Hepatocyte (in vitro differentiated cells): ENCODE measurements around the gene LVRN. TPM values are rescaled to one million over a fixed set of nuclear protein-coding genes. Genes with fewer than 3 reads are reported as not detected.

Source experiments
- DNase-seq: peaks from one replicate; pipeline ENCODE4 v3.0.0-alpha.2; 2016; ENCODE audit warnings: low spot score
- H2AFZ ChIP-seq: fragments of 200-600 bp; sonication (generic); 2 replicates; pipeline ENCODE4 v1.6.0; 2016; ENCODE audit warnings: antibody characterized with exemption, mild to moderate bottlenecking
- H3K27ac ChIP-seq: fragments of 200-600 bp; sonication (generic); 2 replicates; pipeline ENCODE4 v1.5.1; 2016; ENCODE audit warnings: mild to moderate bottlenecking
- H3K27me3 ChIP-seq: fragments of 200-600 bp; sonication (generic); 2 replicates; pipeline ENCODE4 v1.6.1; 2016
- H3K36me3 ChIP-seq: fragments of 200-600 bp; sonication (generic); replicated peaks from 2 replicates; pipeline ENCODE4 v1.5.1; 2016; ENCODE audit warnings: low read depth; ENCODE audit not compliant: insufficient read depth
- H3K4me1 ChIP-seq: fragments of 200-600 bp; sonication (generic); 2 replicates; pipeline ENCODE4 v1.5.1; 2016; ENCODE audit warnings: mild to moderate bottlenecking, moderate library complexity; ENCODE audit not compliant: insufficient read depth
- H3K4me2 ChIP-seq: fragments of 200-600 bp; sonication (generic); 2 replicates; pipeline ENCODE4 v1.6.0; 2016
- H3K4me3 ChIP-seq: fragments of 200-600 bp; sonication (generic); 2 replicates; pipeline ENCODE4 v1.5.1; 2016; ENCODE audit warnings: mild to moderate bottlenecking
- H3K79me2 ChIP-seq: fragments of 200-600 bp; sonication (generic); 2 replicates; pipeline ENCODE4 v1.6.0; 2017; ENCODE audit warnings: mild to moderate bottlenecking
- H3K9me2 ChIP-seq: fragments of 200-600 bp; sonication (generic); replicated peaks from 2 replicates; pipeline ENCODE4 v1.6.0; 2017; ENCODE audit warnings: mild to moderate bottlenecking; ENCODE audit not compliant: insufficient read depth
- H3K9me3 ChIP-seq: fragments of 200-600 bp; sonication (generic); 2 replicates; pipeline ENCODE4 v1.5.1; 2016; ENCODE audit warnings: low read depth, mild to moderate bottlenecking
- H4K20me1 ChIP-seq: fragments of 200-600 bp; sonication (generic); 2 replicates; pipeline ENCODE4 v1.6.0; 2016; ENCODE audit warnings: mild to moderate bottlenecking; ENCODE audit not compliant: insufficient read depth, poor library complexity, severe bottlenecking
- EZH2 ChIP-seq: fragments of 200-600 bp; sonication (generic); IDR thresholded peaks from 2 replicates; pipeline ENCODE4 v1.6.1; 2016; ENCODE audit warnings: antibody characterized with exemption, mild to moderate bottlenecking, borderline replicate concordance
- EZH2phosphoT487 ChIP-seq: fragments of 200-600 bp; sonication (generic); IDR thresholded peaks from one replicate; pipeline ENCODE4 v1.6.1; 2018; ENCODE audit warnings: antibody characterized with exemption, mild to moderate bottlenecking, low read depth, moderate library complexity; ENCODE audit not compliant: unreplicated experiment, severe bottlenecking
- WGBS: methylation state at CpG from one replicate; pipeline ENCODE4 v1.1.6; 2016; ENCODE audit warnings: low lambda C conversion rate; ENCODE audit errors: missing lambda C conversion rate; 5-methylcytosine and 5-hydroxymethylcytosine counted together
- polyA plus RNA-seq: library from polyadenylated mRNA; unstranded; fragments of >200 nt; fragmentation: Nextera tagmentation; extraction: Ambion mirVana; gene quantifications from 2 replicates; pipeline ENCODE4 v1.2.1, GENCODE V29; 2016
- total RNA-seq: library from RNA; depleted of rRNA; stranded (reverse); fragments of >200 nt; gene quantifications from 2 replicates; pipeline ENCODE4 v1.2.3, GENCODE V29; 2014
- TF ChIP-seq, protein P1 (sequence below): fragments of 200-600 bp; sonication (generic); IDR thresholded peaks from 2 replicates; pipeline ENCODE4 v1.5.1; 2016; ENCODE audit warnings: antibody characterized with exemption, mild to moderate bottlenecking; ENCODE audit not compliant: poor library complexity

LVRN gene
- total and polyA plus RNA-seq, 2 experiments from 2014 or later = 0.43 TPM; not detected in 1

DNA sequence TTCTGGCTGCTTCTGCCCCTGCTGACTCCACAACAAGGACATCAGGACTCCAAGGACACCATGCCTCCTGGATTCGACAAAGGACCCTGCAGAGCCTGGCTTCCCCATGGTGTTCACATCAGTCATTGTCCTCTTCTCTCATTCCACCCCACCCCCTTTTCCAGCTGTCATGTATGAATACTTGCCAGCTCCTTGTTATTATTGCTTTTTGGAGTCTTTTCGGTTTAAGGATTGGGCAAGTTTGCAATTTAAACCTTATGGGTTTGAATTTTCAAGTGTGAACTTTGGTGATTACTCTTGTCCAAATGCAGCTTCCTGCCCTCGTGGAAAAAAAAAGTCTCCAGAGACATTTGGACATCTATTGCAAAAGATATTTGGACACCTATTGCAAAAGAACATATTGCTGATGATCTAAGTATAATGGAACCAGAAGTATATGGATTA, 14.2 kb upstream of the LVRN start:
- no peak overlapping the region for H3K4me2 ChIP-seq
- H4K20me1 ChIP-seq = no peaks in the 10 kb centered on the region
- H3K4me1 ChIP-seq = no peaks in the 10 kb centered on the region
- TF ChIP-seq, protein P1, sequence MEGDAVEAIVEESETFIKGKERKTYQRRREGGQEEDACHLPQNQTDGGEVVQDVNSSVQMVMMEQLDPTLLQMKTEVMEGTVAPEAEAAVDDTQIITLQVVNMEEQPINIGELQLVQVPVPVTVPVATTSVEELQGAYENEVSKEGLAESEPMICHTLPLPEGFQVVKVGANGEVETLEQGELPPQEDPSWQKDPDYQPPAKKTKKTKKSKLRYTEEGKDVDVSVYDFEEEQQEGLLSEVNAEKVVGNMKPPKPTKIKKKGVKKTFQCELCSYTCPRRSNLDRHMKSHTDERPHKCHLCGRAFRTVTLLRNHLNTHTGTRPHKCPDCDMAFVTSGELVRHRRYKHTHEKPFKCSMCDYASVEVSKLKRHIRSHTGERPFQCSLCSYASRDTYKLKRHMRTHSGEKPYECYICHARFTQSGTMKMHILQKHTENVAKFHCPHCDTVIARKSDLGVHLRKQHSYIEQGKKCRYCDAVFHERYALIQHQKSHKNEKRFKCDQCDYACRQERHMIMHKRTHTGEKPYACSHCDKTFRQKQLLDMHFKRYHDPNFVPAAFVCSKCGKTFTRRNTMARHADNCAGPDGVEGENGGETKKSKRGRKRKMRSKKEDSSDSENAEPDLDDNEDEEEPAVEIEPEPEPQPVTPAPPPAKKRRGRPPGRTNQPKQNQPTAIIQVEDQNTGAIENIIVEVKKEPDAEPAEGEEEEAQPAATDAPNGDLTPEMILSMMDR = no peak
- TF ChIP-seq EZH2 = no peak
- no peak for TF ChIP-seq EZH2phosphoT487
- H3K27ac ChIP-seq = no peak overlapping the region
- no peak for DNase-seq
- H2AFZ ChIP-seq = no peak overlapping the region
- WGBS = 89% methylated on average over 3 of the region's 3 CpGs
- H3K36me3 ChIP-seq = no peaks in the 10 kb centered on the region
- H3K4me3 ChIP-seq = no peak overlapping the region
- H3K9me2 ChIP-seq = no peaks in the 10 kb centered on the region
- no peaks in the 10 kb centered on the region for H3K79me2 ChIP-seq
- no peaks in the 10 kb centered on the region for H3K27me3 ChIP-seq
- no peaks in the 10 kb centered on the region for H3K9me3 ChIP-seq

DNA sequence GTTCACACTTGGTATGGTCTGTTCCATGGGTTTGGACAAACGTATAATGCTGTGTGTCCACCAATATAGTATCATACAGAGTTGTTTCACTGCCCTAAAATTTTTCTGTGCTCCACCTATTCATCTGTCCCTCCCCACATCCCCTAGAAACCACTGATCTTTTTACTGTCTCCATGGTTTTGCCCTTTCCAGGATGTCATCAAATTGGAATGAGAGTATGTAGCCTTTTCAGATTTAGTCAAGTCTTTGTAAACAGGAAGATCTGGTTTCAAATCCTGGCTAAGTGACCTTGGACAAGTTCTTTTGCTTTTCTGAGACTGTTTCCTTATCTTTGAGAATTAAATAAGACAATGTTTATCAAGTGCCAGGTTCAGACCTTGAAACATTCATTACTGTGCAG, 13.2 kb upstream of the LVRN start:
- 90% methylated on average over 1 of the region's 1 CpG for WGBS
- no peaks in the 10 kb centered on the region for H3K27me3 ChIP-seq
- no peak for DNase-seq
- no peaks in the 10 kb centered on the region for H3K4me1 ChIP-seq
- no peaks in the 10 kb centered on the region for H4K20me1 ChIP-seq
- no peak overlapping the region for H2AFZ ChIP-seq
- H3K9me2 ChIP-seq = no peaks in the 10 kb centered on the region
- no peaks in the 10 kb centered on the region for H3K79me2 ChIP-seq
- no peak overlapping the region for H3K4me3 ChIP-seq
- no peak for TF ChIP-seq EZH2phosphoT487
- H3K9me3 ChIP-seq = no peaks in the 10 kb centered on the region
- H3K4me2 ChIP-seq = no peak overlapping the region
- no peak overlapping the region for H3K27ac ChIP-seq
- H3K36me3 ChIP-seq = no peaks in the 10 kb centered on the region

DNA sequence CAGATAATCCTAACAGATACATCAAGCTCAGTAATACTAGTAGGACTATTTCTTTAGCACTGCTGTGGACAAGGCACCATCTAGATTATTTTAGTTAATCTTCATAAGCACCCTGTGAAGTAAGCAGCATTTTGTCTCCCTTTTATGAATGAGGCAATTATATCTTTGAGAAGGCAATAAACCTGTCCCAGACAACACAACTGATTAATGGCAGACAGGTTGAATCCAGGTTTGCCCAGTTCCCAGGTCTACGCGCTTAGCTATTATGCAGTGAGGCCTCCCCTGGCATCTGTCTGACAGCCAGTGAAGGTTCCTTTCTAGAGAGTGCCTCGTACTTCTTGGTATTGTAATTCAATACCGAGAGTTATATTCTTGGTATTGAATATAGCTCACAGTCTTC, 9.7 kb upstream of the LVRN start:
- TF ChIP-seq, protein P1 = no peak
- no peak for TF ChIP-seq EZH2
- TF ChIP-seq EZH2phosphoT487 = no peak
- Histone ChIP-seq H3K27me3 (no peaks in the 10 kb centered on the region), H3K36me3 (no peaks in the 10 kb centered on the region), H3K9me2 (no peaks in the 10 kb centered on the region), H3K4me1 (no peaks in the 10 kb centered on the region), H3K79me2 (no peaks in the 10 kb centered on the region), H3K4me3 (no peak overlapping the region), H3K9me3 (no peaks in the 10 kb centered on the region), H4K20me1 (no peaks in the 10 kb centered on the region), H2AFZ (no peak overlapping the region), H3K27ac (no peak overlapping the region), H3K4me2 (no peak overlapping the region)
- no peak for DNase-seq
- 81% methylated on average over 4 of the region's 4 CpGs for WGBS

DNA sequence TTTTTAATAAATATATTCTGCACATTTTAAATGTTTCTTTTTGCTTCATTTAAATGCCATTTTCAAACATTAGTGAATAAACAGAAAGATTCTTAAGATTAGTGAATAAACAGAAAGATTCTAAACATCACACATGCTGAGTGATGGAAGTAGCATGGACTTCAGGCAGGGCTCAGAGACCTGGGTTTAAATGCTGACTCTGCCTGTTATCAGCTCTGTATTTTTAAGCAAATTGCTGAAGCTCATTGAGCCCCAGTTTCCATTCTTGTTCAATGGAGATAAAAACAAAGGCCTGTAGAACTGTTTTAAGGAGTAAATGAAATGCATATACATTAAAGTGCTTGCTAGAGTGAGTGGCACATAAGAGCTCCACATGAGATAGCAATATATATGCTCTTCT, 8.1 kb upstream of the LVRN start:
- DNase-seq = no peak
- TF ChIP-seq EZH2phosphoT487 = no peak
- TF ChIP-seq, protein P1 = no peak
- TF ChIP-seq EZH2 = no peak
- Histone ChIP-seq H3K4me1 (no peaks in the 10 kb centered on the region), H3K4me3 (no peak overlapping the region), H3K9me3 (no peaks in the 10 kb centered on the region), H3K79me2 (no peaks in the 10 kb centered on the region), H3K27ac (no peak overlapping the region), H3K9me2 (no peaks in the 10 kb centered on the region), H3K27me3 (no peaks in the 10 kb centered on the region), H2AFZ (no peak overlapping the region), H3K36me3 (no peaks in the 10 kb centered on the region), H4K20me1 (no peaks in the 10 kb centered on the region), H3K4me2 (no peak overlapping the region)
